Mammary epithelial cell (primary cell): ENCODE results near the gene RNF227.

ENCODE experiments used
- CTCF ChIP-seq, 2 donors: IDR thresholded peaks in 1 of 2; conservative IDR thresholded peaks in 1 of 2; 2 replicates each; pipeline ENCODE4 v1.5.1; 2011 to 2012; ENCODE audit warnings: inconsistent platforms in 2 of 2, low read length in 2 of 2, mild to moderate bottlenecking in 2 of 2, control low read depth in 1 of 2, low read depth in 1 of 2; ENCODE audit not compliant: insufficient read depth in 1 of 2; ENCODE audit errors: extremely low read depth in 1 of 2
- EZH2 ChIP-seq: IDR thresholded peaks from 2 replicates; pipeline ENCODE4 v1.6.1; 2012; ENCODE audit warnings: low read length, inconsistent platforms, borderline replicate concordance

GRCh38 chr17:7945651-7946050 is 29.6 kb upstream of the RNF227 start:
- TF ChIP-seq EZH2, result no peak
- TF ChIP-seq CTCF (conservative IDR thresholded peaks at IDR 0.05 in 1 of 2, IDR thresholded peaks at IDR 0.05 in 1 of 2; ENCODE audit: extremely low read depth in 1 of 2, insufficient read depth in 1 of 2, low read depth in 1 of 2, low read length in 2 of 2), result no peak
